Right hindlimb (tissue), 1 donor: ENCODE results near the gene FAM81B.

ENCODE experiments used
- DNase-seq: peaks from one replicate; pipeline ENCODE4 v3.0.0-alpha.2; 2018

Gene FAM81B

DNA sequence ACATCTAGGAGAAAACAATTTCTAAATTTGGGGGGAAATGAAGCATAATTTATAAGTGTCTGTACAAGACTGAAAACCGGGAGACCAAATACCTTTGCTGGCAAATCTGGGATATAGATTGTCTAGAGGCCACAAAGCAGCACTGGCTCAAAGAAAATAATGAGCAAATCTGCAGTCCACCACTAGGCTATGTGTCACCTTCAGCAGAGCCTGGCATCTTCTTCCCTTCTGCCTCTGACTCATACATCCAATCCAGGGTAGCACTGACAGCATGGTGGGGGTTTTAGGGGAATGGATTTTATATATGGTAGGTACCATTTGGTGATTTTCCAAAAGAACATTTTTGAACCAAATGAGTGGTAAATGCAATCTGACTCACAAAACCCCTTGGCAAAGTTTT lies 12.8 kb downstream of the FAM81B start:
- no peak for DNase-seq

DNA sequence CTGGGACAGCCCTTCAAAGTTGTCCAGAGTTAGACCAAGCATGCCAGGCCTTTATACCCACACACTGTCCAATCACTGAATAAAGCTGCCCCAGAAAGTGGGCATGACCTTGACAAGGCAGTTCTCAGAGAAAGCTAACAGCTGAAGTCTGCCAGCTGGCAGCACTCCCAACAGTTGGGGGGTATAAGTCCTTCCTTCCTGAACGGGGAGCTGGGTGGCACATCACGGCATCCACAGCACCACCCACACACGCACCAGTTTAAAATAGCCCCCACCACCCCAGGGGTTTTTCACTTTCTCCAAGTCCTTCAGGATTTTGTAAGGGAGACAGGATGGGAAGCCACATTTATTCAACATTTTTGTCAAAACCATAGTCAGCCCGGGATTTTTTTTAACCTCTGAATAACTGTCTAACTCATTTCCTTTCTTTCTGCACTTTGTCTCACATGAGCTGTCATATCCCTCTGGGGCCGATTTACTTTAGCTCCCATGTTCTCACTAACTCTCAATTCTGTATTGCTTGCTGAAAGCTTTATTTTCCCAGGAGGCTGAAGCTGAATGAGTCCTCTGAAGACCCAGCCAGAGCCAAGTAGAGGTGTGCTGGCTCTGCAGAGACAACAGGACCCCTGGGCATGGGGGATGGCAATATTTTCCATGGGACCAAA lies 15.4 kb downstream of the FAM81B start:
- peak; percentile 26 for DNase-seq

DNA sequence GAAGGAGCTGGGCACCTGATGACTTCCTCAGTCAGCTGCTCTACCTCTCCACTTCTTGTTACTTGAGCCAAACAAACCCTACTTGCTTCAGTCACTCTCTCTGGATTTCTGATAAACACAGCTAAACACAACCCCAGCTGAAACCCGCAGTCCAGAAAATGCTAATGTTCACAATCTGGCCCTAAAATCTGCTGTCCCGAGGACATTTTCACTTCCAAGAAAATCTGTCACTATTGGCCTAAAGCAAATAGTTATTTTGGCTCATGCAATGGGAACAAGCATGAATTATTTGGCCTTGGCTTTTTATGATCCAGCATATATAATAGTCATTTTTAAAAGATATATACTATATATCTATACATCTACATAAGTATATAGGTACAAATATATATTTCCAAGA lies 19.1 kb downstream of the FAM81B start:
- DNase-seq = no peak

DNA sequence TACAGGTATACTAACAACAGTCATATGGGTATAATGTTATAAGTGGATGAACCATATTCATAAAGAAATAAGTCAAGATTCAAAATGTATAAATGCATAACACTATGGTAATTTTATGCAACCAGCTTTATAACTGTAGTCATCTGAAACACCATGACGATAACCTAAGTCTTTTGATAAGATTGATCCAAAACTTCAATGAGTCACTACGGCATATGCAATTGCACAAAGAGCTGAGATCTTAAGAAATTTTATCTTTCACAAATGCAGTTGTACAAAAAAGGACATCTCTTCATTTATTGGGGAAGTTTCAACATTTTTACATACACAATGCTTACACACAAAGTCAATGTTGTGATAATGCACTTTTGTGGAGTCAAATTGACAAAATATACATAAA lies 20.3 kb downstream of the FAM81B start:
- no peak for DNase-seq

DNA sequence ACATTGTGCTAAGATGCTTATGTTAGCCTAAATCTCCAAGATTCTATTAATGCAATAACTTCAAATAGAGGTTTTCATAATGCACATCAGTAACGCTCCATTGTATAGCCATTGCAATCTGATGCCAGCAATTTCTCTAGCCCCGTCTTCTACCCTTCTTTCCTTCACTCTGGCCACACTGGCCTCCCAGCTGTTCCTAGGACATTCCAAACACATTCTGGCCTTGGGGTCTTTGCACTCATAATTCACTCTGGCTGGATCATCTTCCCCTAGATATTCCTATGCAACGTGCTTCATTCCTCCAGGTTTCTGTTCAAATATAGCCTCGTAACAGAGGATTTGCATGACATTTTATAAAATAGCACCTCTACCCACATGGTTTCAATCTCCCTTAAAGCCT lies 23.3 kb downstream of the FAM81B start:
- no peak for DNase-seq

DNA sequence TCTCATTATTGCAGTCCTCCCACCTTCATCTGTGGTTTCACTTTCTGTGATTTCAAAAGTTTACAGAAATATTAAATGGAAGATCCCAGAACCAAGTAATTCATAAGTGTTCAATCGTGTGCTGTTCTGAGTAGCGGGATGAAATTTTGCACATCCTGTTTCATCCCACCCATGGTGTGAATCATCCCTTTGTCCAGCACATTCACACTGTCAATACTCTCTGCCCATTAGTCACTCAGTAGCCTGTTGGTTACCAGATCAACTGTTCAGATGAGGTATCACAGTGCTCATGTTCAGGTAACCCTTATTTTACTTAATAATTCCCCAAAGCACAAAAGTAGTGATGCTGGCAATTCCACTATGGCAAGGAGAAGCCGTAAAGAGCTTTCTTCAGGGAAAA lies 26.8 kb downstream of the FAM81B start:
- DNase-seq = no peak

DNA sequence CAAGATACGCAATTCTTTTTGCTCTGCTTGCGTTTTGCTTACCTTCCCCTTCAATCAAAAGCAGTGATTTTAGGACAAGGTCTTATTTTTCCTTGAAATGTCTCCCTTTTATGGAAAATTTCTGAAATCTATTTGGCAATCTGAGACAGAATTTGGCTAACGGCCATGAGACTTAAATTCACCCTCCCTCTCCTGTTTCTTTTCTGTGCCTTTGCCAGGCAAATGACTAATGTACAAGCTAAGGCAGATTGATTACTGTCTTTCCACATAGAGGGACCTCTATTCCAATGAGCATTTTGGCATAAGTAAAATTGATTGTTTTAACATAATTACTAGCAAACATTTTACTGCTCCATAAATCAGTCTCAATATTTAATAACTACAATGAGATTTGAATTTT lies 31.7 kb downstream of the FAM81B start:
- no peak for DNase-seq

DNA sequence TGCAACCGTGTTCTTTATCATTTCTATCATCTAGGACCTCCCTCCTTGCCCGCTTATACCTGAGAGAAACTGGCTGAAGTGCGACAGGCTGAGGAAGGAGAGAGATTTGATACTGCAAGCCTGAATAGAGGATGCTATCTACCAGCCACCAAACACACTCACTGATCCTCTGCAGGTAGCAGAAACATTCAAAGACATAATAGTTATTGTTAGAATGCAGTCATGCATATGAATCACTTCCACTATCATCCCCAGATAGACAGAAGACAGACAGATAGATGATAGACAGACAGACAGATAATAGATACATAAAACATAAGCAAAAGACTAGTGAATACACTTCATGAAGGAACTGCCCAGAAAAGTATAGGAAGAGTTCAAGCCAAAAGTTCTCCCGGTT lies 32.9 kb downstream of the FAM81B start:
- DNase-seq = no peak

DNA sequence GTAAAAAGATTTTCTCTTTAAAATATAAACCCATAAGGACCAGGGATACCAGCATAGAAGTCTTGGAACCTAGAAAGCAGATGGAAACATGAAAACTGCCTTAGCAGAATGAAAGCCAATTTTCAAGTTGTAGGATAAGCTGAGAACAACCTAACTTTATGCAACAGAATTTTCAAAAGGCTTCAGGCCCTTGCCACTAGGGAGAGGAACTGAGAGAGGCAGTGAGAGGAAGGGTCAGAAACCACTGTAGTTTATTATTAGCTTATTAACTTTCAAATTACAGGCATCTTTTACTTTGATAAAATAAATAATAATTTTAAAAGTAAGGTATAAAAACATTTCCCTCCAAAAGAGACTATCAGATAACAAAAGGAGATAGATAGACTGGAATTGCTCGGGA lies 33.4 kb downstream of the FAM81B start:
- no peak for DNase-seq

DNA sequence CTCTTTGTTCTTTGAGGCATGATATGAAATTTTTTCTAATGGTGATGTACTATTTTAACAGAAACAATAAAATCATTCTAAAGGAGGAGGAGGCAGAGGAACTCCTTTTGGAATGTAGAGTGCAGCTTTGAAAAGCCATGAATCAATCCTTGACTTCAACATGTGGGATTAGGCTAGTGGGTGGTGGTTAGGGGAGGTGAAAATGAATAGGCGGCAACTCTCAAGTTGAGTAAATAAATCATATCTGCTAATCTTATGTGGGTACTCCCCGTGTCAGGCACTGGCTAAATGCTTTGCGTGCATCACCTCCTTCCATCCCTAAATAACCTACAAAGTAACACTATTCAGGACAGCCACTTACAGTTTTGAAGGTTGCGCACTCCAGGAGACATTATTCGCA lies 35.1 kb downstream of the FAM81B start:
- DNase-seq = no peak

DNA sequence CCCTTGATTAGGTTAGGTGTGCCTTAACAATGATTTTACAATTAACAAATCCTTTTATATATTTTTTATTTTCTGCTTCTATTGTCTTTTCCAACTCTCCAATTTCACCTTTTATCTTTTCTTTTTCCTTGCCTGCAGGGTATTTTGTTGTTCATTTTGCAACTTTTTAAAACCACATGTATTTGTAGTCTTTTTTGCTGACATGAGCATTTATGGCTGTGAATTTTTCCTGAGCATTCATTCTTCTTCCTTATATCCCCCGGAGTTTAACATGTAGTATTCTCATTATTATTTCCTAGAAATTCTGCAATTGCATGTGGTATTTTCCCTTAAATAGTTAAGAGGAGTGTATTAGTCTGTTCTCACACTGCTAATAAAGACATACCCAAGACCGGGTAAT lies 41.6 kb downstream of the FAM81B start:
- DNase-seq = no peak

DNA sequence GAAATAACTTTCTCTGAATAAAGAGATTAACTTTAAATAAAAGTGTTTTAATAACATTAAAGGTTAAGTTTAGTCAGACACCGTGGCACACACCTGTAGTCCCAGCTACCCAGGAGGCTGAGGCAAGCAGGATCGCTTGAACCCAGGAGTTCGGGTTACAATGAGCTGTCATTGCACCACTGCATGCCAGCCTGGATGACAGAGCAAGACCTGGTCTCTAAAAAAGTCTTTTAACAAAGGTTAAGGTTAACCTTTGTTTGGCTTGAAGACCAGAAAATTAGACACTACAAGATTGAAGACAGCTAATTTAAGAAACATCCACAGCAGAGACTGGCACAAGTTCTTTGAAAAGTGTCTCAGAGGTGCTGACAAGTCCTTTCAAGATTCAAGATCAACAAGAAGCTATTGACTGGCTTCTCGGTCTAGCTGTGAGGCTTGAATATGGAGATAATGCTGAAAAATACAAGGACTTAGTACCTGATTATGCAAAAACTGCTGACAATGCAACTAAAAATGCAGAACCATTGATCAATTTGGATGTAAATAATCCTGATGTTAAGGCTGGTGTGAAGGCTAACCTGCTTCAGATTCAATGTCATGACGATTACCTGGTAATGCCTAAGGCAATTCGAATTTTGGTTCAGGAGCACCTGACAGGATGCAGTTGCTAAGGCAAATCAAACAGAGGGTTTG lies 48.8 kb downstream of the FAM81B start:
- no peak for DNase-seq

DNA sequence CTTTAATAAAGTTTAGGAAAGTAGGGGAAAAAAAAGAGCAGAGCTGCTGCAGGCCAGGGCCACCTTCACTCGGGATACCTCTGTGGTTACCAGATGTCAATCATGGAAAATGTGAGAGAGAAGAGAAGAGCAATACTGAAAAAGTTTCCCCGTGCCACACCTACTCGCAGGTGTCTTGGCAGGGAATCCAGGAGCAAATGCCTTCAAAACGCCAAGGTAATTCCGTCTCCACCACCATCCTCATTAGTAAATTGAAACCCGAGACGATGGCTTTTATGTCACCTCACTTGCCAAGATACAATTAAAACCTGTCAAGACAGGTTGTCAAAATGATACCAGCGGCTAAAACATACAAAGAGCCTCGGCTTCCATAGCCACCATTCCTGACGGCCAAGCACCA lies 49.7 kb downstream of the FAM81B start:
- no peak for DNase-seq

DNA sequence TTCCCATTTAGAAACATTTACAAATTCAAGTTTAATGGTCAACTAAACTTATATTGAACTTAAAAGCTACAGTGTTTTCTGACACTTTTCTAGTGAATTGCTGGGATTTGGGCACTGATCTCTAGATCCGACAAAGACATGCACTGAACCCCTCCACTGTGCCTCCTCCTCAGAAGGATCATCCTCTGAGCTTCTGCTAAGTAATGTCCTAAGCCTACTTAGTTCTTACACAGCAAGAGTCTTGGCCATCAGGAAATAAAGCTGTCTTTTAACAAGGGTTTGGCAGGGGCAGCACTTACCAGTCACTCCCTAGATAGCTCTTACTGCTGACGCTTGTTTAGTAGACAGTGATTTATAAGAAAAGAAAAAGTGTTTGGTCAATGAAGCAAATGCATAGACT lies 50.5 kb downstream of the FAM81B start:
- DNase-seq = no peak

DNA sequence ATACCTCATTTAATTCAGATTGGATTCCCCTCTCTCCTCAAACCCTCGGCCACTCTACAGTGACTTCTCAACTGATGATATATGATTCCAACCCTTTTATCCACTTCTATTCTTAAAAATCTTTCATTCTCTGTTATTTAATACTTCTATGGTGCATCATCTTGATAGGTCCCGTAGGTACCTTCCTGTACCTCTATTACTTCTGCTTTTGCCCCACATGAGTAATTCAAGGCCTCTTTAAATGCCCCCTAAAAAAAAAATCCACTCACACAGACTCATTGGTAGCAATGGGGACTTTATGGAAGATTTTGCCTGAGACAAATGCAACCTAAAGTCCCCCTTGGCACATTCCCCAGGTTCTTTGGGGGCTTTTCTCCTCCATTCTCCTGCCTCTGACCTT lies 54.3 kb downstream of the FAM81B start:
- DNase-seq = no peak

DNA sequence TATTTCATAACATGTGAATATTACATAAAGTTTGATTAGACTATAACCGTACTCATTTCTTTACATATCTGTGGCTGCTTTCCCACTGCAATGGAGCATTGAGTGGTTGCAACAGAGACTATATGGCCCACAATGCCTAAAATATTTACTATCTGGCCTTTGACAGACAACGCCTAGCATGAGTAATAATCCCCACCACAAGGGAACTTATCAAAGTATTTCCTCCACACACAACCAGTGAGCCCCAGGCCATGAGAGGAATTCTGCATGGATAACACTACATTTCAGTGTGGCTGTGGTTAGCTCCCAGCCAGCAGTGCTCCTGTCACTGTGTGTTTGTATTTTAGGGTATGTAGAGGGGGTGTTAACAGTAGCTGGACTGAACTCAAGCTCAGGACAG lies 54.8 kb downstream of the FAM81B start:
- no peak for DNase-seq

DNA sequence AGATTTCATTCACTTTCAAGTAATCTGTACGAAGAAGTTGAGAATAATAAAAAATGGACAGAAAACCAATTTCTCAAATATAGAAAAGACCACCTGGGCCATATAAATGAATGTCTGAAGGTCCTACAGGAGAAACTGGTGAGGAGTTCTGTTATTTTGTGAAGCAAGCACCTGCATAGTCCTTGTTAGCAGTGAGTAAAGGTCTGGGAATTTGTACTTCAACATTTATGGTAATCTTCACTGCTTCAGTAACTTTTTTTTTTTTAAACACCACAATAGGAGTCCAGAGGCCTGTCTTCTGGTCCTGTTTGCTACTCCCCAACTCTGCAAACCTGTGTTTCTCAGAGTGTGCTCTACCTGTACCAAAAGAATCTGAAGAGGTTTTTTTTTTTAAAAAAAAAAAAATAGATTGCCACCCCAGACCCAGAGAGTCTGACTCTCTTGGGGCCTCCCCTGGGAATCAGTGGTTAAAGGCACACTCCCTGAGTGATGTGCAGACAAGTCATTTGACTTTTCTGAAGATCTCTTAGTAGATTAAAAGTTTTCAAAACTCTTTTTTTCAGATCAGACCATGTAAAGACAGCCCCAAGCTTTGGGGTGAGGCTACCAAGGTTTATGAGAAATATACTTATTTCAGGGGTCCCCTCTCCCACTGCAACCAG lies 55.5 kb downstream of the FAM81B start:
- no peak for DNase-seq

DNA sequence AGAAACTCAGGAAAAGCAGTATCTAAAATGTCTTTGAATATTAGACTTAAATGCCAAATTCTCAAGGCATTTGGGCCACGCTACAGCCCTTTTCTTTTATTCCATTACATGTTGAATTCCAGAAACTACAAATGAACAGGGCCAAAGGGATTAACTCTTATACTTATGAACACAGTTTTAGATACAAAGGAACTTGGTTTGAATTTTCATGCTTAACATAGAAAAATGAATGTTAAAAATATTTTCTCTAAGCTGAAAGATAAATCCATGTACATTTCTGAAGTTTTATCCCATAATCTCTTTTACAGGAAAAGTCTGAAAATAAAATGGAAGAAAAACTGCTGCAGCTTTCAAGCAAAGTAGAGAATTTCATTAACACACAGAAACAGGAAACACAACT lies 56.8 kb downstream of the FAM81B start:
- DNase-seq = no peak

DNA sequence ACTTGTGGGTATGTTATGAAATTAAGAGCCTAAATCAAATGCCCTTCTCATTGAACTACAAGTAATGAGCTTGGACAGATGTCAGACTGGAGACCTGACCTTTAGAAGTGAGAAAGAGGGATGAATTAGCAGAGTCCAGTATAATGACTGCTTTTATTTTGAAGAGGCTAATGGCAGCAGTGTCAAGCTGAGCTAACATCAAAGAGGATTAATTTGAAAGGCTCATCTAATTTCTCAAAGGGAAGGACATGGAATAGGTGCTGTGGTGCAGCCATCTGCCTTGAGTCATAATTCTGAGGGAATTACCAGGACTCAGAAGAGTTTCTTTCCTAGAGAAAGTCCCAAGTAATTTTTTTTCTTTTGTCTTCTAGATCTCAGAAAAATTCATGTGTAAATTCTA lies 57.6 kb downstream of the FAM81B start:
- no peak for DNase-seq

DNA sequence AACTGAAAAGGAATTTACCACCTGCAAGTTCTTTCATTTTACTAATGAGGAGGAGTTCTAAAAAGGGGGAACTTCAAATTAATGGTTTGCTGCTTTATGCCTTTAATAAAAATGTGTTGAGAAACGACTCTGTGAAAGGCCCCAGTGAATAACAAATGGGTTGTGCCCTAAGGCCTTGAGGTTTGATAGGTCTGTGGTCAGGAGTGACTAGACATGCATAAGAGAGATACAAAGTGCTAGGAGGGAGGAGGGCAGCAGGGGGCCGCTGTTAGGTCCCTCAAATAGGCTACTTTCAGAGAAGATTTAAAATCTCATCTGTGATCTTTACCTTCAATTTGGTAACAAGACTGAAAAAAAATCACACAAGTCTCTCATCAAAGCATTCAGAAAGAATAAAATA lies 58.3 kb downstream of the FAM81B start:
- DNase-seq = no peak

DNA sequence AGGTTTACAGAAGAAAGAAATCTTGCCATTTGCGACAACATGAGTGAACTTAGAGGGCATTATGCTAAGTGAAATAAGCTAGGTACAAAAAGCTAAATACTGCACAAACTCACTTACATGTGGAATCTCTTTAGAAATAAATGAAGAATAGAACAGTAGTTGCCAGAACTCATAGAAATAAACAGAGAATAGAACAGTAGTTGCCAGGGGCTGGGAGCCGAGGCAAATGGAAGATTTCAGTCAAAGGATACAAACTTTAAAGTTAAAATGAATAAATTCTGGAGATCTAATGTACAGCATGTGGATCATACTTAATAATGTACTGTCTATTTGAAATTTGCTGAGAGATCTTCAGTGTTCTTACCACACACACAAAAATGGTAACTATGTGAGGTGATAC lies 63.4 kb downstream of the FAM81B start:
- no peak for DNase-seq

DNA sequence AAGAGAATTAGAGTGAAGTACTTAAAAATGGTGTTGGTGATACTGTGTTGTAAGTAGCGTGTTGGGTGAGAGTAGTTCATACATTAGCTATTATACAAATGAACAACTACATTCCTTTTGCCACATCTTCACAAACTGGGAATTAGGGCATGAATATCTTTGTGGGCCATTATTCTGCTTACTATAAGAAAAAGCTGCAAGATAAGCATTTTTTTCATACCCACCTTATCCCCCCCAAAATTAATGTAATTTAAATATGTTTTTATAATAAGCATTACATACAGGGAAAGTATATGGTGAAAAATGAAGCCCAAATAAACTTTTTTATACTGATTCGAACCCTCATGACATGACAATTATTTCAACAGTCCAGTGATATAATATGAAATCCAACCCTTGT lies 69.5 kb downstream of the FAM81B start:
- no peak for DNase-seq

DNA sequence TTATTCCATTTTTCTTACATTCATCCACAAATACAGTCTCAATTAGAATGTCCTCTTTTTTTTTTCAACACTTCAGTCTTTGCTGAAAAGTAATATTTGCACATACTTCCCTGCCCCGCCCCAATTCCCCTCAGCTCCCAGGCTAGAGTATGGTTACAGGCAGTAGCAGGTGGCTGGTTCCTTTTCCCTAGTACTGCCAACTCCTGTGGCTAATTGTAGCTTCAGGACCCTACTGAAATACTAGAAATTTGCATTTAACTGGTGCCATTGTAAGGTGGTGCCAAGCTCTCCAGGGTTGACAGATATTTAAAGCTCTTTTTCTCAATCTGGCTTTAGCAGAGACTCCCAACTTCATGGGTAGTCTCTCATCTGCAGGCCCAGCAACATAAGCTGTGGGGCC lies 80.3 kb downstream of the FAM81B start:
- peak; percentile 41 for DNase-seq

DNA sequence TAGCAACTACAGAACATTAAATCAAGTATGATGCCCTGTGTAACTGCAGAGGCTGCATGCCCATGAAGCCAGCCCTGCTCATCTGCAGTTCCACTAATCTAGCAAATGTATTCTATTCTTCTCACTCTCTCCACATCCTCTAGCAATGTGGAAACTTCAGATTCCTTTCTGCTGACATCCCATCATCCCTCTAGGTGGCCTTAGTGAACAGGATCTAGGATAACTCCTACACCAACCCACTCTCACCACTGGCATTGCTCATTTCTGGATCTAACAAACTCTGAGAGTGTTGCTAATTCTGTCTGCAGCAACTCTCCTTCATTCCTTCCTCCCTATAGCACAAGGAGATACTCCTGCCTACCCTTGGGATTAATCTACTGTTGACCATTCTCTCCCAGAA lies 80.8 kb downstream of the FAM81B start:
- no peak for DNase-seq

DNA sequence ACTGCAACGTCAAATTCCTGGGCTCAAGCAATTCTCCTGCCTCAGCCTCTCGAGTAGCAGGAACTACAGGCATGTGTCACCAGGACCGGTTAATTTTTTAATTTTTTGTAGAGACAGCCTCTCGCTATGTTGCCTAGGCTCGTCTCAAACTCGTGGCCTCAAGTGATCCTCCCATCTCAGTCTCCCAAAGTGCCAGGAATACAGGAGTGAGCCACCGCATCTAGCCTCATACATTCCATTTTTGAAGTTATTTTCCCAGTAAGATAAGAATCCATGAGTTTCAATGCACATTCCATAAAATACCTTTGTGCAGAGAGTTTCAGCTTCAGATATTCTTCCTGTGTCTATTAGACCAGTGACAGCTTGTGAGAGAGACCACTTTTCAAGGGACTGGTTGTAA lies 93.3 kb downstream of the FAM81B start:
- DNase-seq = no peak
